Heart right ventricle (tissue), 16 donors: Measurements from ENCODE around the gene PEA15. TPM values are rescaled to one million over a fixed set of nuclear protein-coding genes. Genes with fewer than 3 reads are reported as not detected.
A peak's percentile ranks its signal among the peaks of the same experiment; 100 is the strongest.

Experiments
- ATAC-seq, 8 donors: fragments of 200-7000 bp; cut with Tn5 transposase; one replicate each; pipeline ENCODE4 v1.9.1; 2020; ENCODE audit warnings: mild to moderate bottlenecking in 8 of 8, moderate library complexity in 8 of 8, moderate number of reproducible peaks in 1 of 8
- DNase-seq, 2 donors: peaks; one replicate each; pipeline ENCODE4 v3.0.0-alpha.2; 2020
- H3K27ac ChIP-seq, 10 donors: fragments of 200-600 bp; sonication (generic) in 2 of 10; one replicate each; pipeline versions ENCODE4 v1.5.0 to v1.8.0; 2020 to 2022; ENCODE audit warnings: mild to moderate bottlenecking in 3 of 10
- H3K27me3 ChIP-seq, 7 donors: fragments of 200-600 bp; one replicate each; pipeline ENCODE4 v1.8.0; 2021 to 2022; ENCODE audit warnings: mild to moderate bottlenecking in 2 of 7
- H3K36me3 ChIP-seq, 9 donors: fragments of 200-600 bp; sonication (generic) in 1 of 9; one replicate each; pipeline versions ENCODE4 v1.5.0 to v1.8.0; 2020 to 2022; ENCODE audit warnings: mild to moderate bottlenecking in 2 of 9
- H3K4me1 ChIP-seq, 9 donors: fragments of 200-600 bp; sonication (generic) in 1 of 9; one replicate each; pipeline versions ENCODE4 v1.5.0 to v1.8.0; 2020 to 2022; ENCODE audit warnings: mild to moderate bottlenecking in 4 of 9
- H3K4me3 ChIP-seq, 10 donors: fragments of 200-600 bp; sonication (generic) in 2 of 10; one replicate each; pipeline versions ENCODE4 v1.5.0 to v1.8.0; 2020 to 2022; ENCODE audit warnings: mild to moderate bottlenecking in 7 of 10, moderate library complexity in 2 of 10
- H3K9me3 ChIP-seq, 11 donors: fragments of 200-600 bp in 10 of 11; sonication (generic) in 2 of 11; one replicate each; pipeline versions ENCODE4 v1.5.0 to v1.8.0; 2013 to 2022; ENCODE audit warnings: mild to moderate bottlenecking in 2 of 11, control low read depth in 1 of 11, moderate library complexity in 1 of 11
- WGBS, 2 donors: extraction: QIAGEN DNeasy Blood & Tissue Kit; methylation state at CpG; one replicate each; pipeline ENCODE4 v1.1.7; 2013; ENCODE audit warnings: inconsistent platforms in 1 of 2; 5-methylcytosine and 5-hydroxymethylcytosine counted together
- intact Hi-C, 10 donors: fragments of 100-400 bp; cut with DNase I; formaldehyde crosslinking; loops; one replicate each; pipeline versions ENCODE4 v1.11.1 to v1.14.2; 2022
- polyA plus RNA-seq, 2 donors: library from polyadenylated mRNA; stranded (reverse); fragments of 200-250 nt; gene quantifications; one replicate each; pipeline ENCODE4 v1.2.3, GENCODE V29; 2013
- total RNA-seq, 10 donors: library from RNA; stranded (reverse); fragmentation: NEBNext Ultra II Directional in 3 of 10; extraction: Animal tissue kit (Norgen Biotek cat#: 25700) in 3 of 10; gene quantifications; one replicate each; pipeline versions ENCODE4 v1.2.1 to v1.2.4, GENCODE V29; 2021 to 2023
- TF ChIP-seq, protein P1 (sequence below), 9 donors: fragments of 200-600 bp; sonication (generic) in 2 of 9; IDR thresholded peaks; one replicate each; pipeline versions ENCODE4 v1.5.0 to v1.8.0; 2021 to 2022; ENCODE audit warnings: antibody characterized with exemption in 9 of 9, mild to moderate bottlenecking in 5 of 9, moderate library complexity in 1 of 9
- donor health status: Arrhythmogenic right ventricular cardiomyopathy.
- donor health status: ischemic (EF 13 %, LVEDD 7.1; RV severe dilation, severe dysfunction).
- donor health status: healthy with polysubstance abuse.
- donor health status: DM: no; HTN: yes; CAD: no.
- donor health status: DM: no; HTN: no; CAD: no.
- donor health status: ischemic (EF 25% LVEDD 6.9; RV normal size, moderate dysfunction).
- donor health status: ischemic (EF 25% LVEDD 5.7; RV mildly dilated, moderate dysfunction).
- donor health status: healthy.
- donor health status: DM: yes; HTN: yes; CAD: no.
- donor health status: Ischemic cardiomyopathy.
- donor health status: ischemic (EF 35%, LVEDD 5.7; RV mildly dilated, moderate dysfunction).
- donor health status: nonischemic (EF 11% LVEDD 7.7; RV severe dilation, severe dysfunction).
- donor health status: DM: yes; HTN: yes; CAD: no.
- donor health status: PGD.
- donor health status: ischemic (EF 29% LVEDD 5.4; RV normal size, mild dysfunction).
- donor health status: nonischemic (EF 23%, LVEDD 6.1; RV moderate dilation, normal function).

Gene PEA15
- total and polyA plus RNA-seq, 12 donors = 213 to 536 (median 271) TPM

DNA sequence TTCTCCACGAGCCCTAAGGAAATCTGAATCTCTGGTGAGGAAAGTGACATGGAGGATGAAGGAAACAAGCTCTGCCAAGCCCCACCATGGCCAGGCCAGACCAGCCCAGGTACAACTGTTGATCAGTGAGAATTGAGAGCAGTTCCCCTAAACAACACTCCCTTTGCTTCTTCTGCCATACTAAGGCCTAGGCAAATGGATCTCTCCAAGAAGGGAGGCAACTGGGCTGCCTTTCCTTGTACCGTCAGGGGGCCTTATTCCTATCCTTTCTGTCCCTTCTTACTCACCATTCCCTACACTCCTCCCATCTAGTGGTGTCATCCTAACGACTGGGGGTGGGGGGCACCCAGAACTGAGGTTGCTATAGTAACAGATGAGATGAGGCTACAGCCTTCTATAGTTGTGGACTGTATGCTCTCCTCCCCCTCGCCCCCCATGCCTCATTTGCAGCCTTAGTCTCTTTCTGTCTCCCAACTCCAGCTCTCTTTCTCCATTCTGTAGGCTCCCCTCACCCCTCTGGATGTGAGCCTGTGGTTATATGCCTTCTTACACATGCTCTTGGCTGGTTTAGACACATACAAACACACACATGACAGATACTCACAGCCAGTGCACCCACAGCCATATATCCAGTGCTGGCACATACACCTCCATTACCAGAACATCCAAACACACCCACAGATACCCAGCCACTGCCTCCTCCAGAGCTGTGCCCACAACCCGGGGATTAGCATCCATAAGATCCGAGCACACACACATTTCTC lies 3.6 kb downstream of the PEA15 start:
- ATAC-seq = no peak
- intact Hi-C loops = loop anchor here in 1 of 10 donors (5.0 kb wide), 2 partner anchors 54 to 106 kb away; partner anchors contain the start of gene DCAF8
- Histone ChIP-seq H3K27me3 (no peaks in the 10 kb centered on the region), H3K9me3 (no peaks in the 10 kb centered on the region), H3K4me1 (peaks cover 46 to 69% (median 63%) of the 10 kb centered on the region in 9 donors), H3K36me3 (peaks cover 0 to 72% (median 26%) of the 10 kb centered on the region in 9 donors), H3K4me3 (peak overlapping the region in 4 of 10 donors; percentile 8 to 17 (median 12)), H3K27ac (peak overlapping the region; percentile 8 to 98 (median 94))
- WGBS, 2 donors = 58 to 62% methylated on average over 6 of the region's 6 CpGs
- DNase-seq = no peak
- TF ChIP-seq, protein P1, sequence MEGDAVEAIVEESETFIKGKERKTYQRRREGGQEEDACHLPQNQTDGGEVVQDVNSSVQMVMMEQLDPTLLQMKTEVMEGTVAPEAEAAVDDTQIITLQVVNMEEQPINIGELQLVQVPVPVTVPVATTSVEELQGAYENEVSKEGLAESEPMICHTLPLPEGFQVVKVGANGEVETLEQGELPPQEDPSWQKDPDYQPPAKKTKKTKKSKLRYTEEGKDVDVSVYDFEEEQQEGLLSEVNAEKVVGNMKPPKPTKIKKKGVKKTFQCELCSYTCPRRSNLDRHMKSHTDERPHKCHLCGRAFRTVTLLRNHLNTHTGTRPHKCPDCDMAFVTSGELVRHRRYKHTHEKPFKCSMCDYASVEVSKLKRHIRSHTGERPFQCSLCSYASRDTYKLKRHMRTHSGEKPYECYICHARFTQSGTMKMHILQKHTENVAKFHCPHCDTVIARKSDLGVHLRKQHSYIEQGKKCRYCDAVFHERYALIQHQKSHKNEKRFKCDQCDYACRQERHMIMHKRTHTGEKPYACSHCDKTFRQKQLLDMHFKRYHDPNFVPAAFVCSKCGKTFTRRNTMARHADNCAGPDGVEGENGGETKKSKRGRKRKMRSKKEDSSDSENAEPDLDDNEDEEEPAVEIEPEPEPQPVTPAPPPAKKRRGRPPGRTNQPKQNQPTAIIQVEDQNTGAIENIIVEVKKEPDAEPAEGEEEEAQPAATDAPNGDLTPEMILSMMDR (IDR thresholded peaks at IDR 0.05) = no peak

DNA sequence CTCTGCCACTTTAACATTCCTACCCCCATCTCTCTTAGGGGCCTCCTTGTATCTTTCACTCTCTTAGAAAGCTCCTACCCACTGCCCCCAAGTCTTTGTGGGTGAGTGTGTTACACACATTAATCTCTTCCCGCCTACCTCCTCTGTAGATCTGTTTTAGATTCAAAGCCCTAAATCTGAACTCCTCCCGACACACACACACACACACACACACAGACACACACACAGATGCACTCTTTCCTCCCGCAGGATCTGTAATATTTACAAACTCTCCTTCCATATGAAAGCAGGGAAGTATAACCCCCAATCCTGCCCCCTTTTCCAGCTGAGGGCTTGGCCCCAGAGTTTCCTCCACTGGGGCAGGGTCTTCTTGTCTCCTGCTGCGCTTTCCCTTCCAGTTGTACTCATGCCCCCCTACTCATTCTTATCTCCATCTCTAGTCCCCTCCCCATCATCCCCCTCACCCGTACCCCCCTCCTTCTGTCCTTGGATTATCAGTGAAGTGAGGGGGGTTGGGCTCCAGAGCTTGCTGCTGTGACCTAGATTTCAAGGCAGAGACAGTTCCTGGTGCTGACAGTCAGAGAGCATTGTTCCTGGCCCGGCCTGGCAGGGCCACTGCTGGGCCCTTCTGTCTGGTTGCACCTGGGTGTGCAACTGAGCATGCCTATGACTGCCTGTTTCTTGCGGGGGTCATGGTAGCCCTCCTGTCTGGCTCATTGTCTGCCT lies 4.3 kb downstream of the PEA15 start:
- TF ChIP-seq, protein P1 (IDR thresholded peaks at IDR 0.05) = no peak
- intact Hi-C loops = loop anchor here in 2 of 10 donors (5.0 to 10.0 kb wide), 3 partner anchors 53 to 107 kb away; partner anchors contain the start of gene DCAF8 (in 1 of the 2)
- H3K27me3 ChIP-seq = no peaks in the 10 kb centered on the region
- WGBS, 2 donors = 29 to 35% methylated on average over 7 of the region's 7 CpGs
- peaks cover 0 to 79% (median 34%) of the 10 kb centered on the region in 9 donors for H3K36me3 ChIP-seq
- peak; percentile 64 to 76 for DNase-seq
- no peak overlapping the region for H3K4me3 ChIP-seq
- peaks cover 45 to 68% (median 60%) of the 10 kb centered on the region in 9 donors for H3K4me1 ChIP-seq
- H3K27ac ChIP-seq = peak overlapping the region in 9 of 10 donors; percentile 35 to 98 (median 96)
- ATAC-seq = peak; percentile 16 to 83 (median 66)
- H3K9me3 ChIP-seq = no peaks in the 10 kb centered on the region

DNA sequence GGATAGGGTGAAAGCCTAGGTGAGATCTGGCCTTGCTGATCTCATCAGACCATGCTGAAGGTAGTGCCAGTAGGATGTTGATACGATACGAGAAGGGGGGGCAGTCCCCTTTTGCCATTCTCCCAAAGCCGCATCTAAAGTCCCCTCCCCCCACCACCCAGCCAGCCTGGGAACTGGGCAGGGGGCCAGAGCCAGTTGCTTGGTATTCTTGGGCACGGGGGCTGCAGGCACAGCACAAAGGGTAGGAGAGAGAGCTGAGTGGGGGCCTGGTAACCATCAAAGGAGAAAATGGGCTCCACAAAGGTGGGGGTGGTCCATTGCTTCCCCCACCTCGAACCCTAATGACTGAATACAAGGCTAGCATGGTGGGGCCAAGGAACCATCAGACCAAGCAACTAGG lies 5.4 kb downstream of the PEA15 start:
- Histone ChIP-seq H3K4me1 (peaks cover 42 to 65% (median 55%) of the 10 kb centered on the region in 9 donors), H3K36me3 (peaks cover 0 to 90% (median 38%) of the 10 kb centered on the region in 9 donors), H3K27ac (peak overlapping the region in 8 of 10 donors; percentile 11 to 98 (median 96)), H3K9me3 (no peaks in the 10 kb centered on the region), H3K4me3 (no peak overlapping the region), H3K27me3 (no peaks in the 10 kb centered on the region)
- ATAC-seq (no peak), DNase-seq (no peak)
- intact Hi-C loops = loop anchor here in 1 of 10 donors (10.0 kb wide), 1 partner anchor 106 kb away; no protein-coding TSS in a partner anchor
- WGBS, 2 donors = 44 to 54% methylated on average over 5 of the region's 5 CpGs
- TF ChIP-seq, protein P1 (IDR thresholded peaks at IDR 0.05) = no peak
